Epidermal melanocyte (primary cell): Measurements from ENCODE around the gene ZNF444.
"Not testable (repeated sequence)": the region's sequence is repeated elsewhere in the genome, so short reads cannot be mapped to it uniquely, and the experiment has no call there.

Experiments
- DNase-seq: peaks from one replicate; pipeline ENCODE4 v3.0.0; 2011; ENCODE audit warnings: low spot score; ENCODE audit not compliant: insufficient read length

ZNF444 gene

DNA sequence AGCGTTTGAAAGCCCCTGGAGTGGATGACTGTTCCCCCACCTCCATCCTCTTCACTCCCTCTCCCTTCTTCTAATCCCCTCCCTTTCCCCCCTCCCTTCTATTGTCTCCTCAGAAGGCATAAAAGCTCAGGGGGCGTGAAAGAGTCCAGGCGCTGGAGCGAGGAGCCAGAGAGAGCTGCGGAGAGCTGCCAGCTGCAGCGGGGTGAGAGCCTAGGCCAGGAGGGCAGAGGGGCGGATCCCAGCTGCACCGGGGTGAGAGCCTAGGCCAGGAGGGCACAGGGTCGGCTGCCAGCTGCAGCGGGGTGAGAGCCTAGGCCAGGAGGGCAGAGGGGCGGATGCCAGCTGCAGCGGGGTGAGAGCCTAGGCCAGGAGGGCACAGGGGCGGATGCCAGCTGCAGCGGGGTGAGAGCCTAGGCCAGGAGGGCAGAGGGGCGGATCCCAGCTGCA lies 34.8 kb downstream of the ZNF444 start, which contains the start of gene GALP:
Gene GALP, plus strand, starts transcription at position 148 of the 447 bp plus-strand sequence. CDS start 1,101 bp downstream, outside the sequence.
- not testable (repeated sequence) for DNase-seq

- DNase-seq = not testable (repeated sequence)
Observed at GRCh38 chr19:56176310-56176709, 35.2 kb downstream of the ZNF444 start.

DNA sequence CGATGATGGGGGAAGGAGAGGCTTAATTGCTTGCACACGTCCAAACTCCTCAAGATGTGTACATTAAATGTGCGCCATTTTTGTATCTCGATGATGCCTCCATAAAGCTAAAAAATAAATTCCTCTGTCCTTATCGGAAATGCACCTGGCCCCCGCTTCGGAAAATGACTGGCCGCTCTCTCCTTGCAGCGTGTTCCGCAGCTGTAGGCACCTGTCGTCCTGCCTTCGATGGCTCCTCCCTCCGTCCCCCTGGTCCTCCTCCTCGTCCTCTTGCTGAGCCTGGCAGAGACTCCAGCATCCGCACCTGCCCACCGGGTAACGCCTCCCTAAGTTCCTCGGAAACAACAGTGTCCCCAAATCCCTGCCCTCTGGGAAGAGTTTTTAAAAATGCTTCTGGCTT lies 35.8 kb downstream of the ZNF444 start:
- no peak for DNase-seq

GRCh38 chr19:56177564-56178243 lies 36.6 kb downstream of the ZNF444 start:
- no peak for DNase-seq

DNA sequence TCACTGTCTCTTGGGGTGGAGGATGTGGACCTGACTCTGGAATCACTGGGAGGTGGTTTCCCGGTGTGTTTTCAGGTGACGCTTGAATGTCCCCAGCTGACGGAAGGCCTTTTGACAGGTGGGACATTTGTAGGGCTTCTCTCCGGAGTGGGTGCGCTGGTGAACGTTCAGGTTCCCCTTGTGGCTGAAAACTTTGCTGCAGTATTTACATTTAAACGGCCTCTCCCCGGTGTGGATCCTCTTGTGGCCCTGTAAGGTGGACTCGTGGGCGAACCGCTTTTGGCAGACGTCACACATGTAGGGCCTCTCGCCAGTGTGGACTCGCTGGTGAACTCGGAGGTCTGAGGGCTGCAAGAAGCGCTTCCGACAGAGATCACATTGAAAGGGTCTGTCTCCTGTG lies 48.7 kb downstream of the ZNF444 start:
- no peak for DNase-seq

DNA sequence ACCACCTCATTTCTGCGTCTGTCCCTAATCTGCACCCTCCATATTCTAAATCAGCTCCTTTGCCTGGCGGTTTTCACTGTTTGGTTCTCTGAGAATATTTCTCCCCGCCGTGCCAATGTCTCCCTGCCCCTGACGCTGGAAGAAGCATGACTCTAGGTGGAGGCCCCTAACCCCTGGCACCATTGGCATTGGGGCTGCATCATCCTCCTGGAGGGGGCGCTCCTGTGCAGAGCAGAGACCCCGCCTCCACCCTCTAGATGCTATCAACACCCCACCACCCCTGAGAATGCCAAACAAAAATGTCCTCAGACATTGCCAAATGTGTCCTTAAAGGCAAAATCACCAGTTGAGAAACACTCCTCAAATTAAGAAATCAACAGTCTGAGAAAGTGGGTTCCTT lies 50.0 kb downstream of the ZNF444 start:
- no peak for DNase-seq

GRCh38 chr19:56191711-56192110 lies 50.6 kb downstream of the ZNF444 start:
- DNase-seq = no peak

DNA sequence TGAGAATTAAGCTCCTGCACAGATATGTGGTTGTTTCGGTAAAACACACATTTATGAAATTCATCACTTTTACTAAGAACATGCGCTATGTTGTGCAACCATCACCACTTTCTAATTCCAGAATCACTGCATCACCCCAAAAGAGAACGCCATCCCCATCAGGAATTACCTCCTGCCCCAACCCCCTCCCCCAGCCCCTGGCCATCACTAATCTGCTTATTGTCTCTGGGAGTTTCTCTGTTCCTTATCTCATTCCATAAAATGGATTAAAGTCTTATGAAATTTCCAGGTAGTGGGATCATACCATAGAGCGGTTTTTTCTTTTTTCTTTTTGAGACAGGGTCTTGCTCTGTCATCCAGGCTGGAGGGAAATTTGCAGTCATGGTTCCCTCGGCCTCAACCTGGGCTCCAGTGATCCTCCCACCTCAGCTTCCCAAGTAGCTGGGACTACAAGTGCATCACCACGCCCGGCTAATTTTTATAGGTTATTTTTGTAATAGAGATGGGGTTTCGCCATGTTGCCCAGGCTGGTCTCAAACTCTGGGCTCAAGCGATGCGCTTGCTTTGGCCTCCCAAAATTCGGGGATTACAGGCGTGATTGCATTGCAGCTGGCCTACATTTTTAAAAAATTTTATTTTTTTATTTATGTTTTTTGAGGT lies 53.0 kb downstream of the ZNF444 start:
- DNase-seq = no peak

DNA sequence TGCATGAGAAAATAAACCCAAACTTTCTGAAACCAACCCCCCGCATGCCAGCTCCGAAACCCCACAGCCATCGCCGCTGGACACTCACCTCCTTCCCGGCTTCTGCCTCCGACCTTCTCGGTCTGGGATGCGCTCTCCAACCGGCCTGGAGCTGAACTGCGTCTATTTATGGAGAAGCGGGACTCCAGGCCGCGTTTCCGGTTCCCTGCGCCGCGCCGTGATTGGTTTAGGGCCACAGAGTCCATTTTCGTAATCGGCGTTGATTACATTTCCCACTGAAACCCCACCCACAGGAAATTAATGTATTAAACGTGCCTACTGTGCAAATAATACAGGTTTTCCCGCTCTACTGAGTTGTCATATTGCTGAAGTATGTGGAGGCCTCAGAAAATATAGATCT lies 56.6 kb downstream of the ZNF444 start, which contains the start of gene ZSCAN5B:
Gene ZSCAN5B, minus strand, starts transcription at position 138 of the 400 bp plus-strand sequence. CDS start 4,731 bp downstream, outside the sequence.
- DNase-seq = not testable (repeated sequence)

GRCh38 chr19:56199687-56200086 lies 58.6 kb downstream of the ZNF444 start:
- DNase-seq = no peak

DNA sequence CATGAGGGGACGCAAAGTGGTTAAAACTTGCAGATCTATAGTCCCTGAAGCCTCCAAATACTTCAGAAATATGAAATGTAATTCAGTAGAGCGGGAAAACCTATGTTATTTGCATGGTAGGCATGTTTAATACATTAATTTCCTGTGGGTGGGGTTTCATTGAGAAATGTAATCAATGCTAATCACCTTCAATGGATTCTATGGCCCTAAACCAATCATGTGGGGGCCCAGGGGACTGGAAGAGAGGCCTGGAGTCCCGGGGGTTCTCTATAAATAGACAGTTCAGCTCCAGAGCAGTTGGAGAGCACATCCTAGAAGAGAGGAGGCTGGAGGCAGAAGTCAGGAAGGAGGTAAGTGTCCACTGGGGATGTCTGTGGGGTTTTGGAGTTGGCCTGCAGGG lies 60.9 kb downstream of the ZNF444 start, which contains the start of gene ZSCAN5C:
Gene ZSCAN5C, plus strand, starts transcription at position 301 of the 400 bp plus-strand sequence. CDS start 3,641 bp downstream, outside the sequence.
- DNase-seq = no peak

- DNase-seq = not testable (repeated sequence)
Observed at GRCh38 chr19:56207581-56207980, 66.5 kb downstream of the ZNF444 start.

DNA sequence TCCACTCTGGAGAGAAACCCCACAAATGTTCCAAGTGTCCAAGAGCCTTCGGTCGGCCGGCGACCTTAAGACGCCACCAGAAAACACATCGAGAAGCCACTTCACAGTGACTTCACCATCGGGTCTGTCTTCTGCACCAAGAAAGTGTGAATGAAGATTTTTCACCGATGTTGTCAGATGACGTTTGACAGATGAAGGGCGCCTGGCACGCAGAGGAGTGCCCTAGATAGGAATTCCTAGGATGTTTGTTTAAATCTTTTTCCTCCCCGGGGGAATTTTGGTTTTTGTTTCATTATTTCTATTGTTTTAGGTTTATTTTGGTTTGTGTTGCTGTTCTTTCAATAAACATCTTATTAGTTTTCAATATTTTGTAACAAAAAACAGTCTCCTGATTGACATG lies 68.0 kb downstream of the ZNF444 start:
- no peak for DNase-seq

DNA sequence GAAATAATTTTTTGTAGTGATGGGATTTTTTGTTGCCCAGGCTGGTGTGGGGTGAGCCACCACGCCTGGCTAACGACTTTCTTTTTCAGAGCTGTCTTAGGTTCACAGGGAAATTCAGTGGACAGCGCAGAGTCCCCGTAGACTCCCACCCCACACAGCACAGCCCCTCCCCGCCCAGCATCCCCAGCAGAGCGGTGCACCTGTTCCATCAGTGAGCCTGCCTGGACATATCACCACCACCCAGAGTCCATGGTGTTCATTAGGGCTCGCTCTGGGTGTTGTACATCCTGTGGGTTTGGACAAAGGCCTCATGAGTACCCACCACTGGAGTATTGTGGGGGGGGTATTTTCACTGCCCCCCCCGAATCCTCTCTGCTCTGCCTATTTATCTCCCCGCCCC lies 68.9 kb downstream of the ZNF444 start:
- not testable (repeated sequence) for DNase-seq
